HepG2 (cell line): ENCODE results near the gene CTDSP1. TPM values are rescaled to one million over a fixed set of nuclear protein-coding genes. Genes with fewer than 3 reads are reported as not detected.

Experiments used
- FLYWCH1 ChIP-seq: sonication (generic); formaldehyde crosslinking; IDR thresholded peaks from 2 replicates; pipeline ENCODE4 v1.8.1; 2023; ENCODE audit warnings: mild to moderate bottlenecking, missing genetic modification reagents
- MAZ ChIP-seq, 2 experiments: sonication (generic) in 1 of 2; formaldehyde crosslinking in 1 of 2; IDR thresholded peaks; 2 replicates each; pipeline versions ENCODE4 v1.5.0 to v1.6.1; 2012 to 2020; ENCODE audit warnings: low read depth in 2 of 2, mild to moderate bottlenecking in 2 of 2, borderline replicate concordance in 1 of 2, improper control_type of control experiment in 1 of 2, low read length in 1 of 2, missing genetic modification reagents in 1 of 2, moderate library complexity in 1 of 2
- MED13 ChIP-seq: sonication (generic); formaldehyde crosslinking; IDR thresholded peaks from 2 replicates; pipeline ENCODE4 v1.5.0; 2020; ENCODE audit warnings: missing genetic modification reagents
- MEF2D ChIP-seq: sonication (generic); formaldehyde crosslinking; IDR thresholded peaks from 2 replicates; pipeline ENCODE4 v1.5.1; 2020; ENCODE audit warnings: mild to moderate bottlenecking, missing genetic modification reagents
- MLXIP ChIP-seq: sonication (generic); formaldehyde crosslinking; IDR thresholded peaks from 2 replicates; pipeline ENCODE4 v1.9.0; 2021; ENCODE audit warnings: missing genetic modification reagents, borderline replicate concordance
- NCOA5 ChIP-seq: sonication (generic); formaldehyde crosslinking; IDR thresholded peaks from 2 replicates; pipeline ENCODE4 v1.4.0; 2020; ENCODE audit warnings: missing genetic modification reagents
- NFKBIZ ChIP-seq: IDR thresholded peaks from 2 replicates; pipeline ENCODE4 v1.6.1; 2018; ENCODE audit warnings: missing genetic modification reagents, missing compliant biosample characterization
- RBM39 ChIP-seq: fragments of 200-400 bp; formaldehyde crosslinking; IDR thresholded peaks from one replicate; pipeline ENCODE4 v1.6.1; 2018; ENCODE audit warnings: antibody characterized with exemption, mild to moderate bottlenecking, low read depth, low read length; ENCODE audit not compliant: poor library complexity, severe bottlenecking
- SPEN ChIP-seq: sonication (generic); formaldehyde crosslinking; IDR thresholded peaks from 2 replicates; pipeline ENCODE4 v1.5.1; 2020; ENCODE audit warnings: low read depth, mild to moderate bottlenecking, missing genetic modification reagents
- SSRP1 ChIP-seq: IDR thresholded peaks from 2 replicates; pipeline ENCODE4 v1.6.1; 2016; ENCODE audit warnings: control low read depth
- TBX3 ChIP-seq: fragments of 450-650 bp; IDR thresholded peaks from 2 replicates; pipeline ENCODE4 v1.6.1; 2017; ENCODE audit warnings: antibody characterized with exemption, mild to moderate bottlenecking, inconsistent platforms, borderline replicate concordance
- TOPORS ChIP-seq: sonication (generic); formaldehyde crosslinking; IDR thresholded peaks from 2 replicates; pipeline ENCODE4 v1.8.0; 2023; ENCODE audit warnings: mild to moderate bottlenecking, missing genetic modification reagents
- ZBTB2 ChIP-seq: sonication (generic); formaldehyde crosslinking; IDR thresholded peaks from 2 replicates; pipeline ENCODE4 v1.8.0; 2022; ENCODE audit warnings: low read depth, missing genetic modification reagents
- ZNF260 ChIP-seq: sonication (generic); formaldehyde crosslinking; IDR thresholded peaks from 2 replicates; pipeline ENCODE4 v1.4.0; 2020; ENCODE audit warnings: missing genetic modification reagents, low read depth, mild to moderate bottlenecking, borderline replicate concordance
- ZNF263 ChIP-seq: sonication (generic); formaldehyde crosslinking; IDR thresholded peaks from 2 replicates; pipeline ENCODE4 v1.4.0; 2020; ENCODE audit warnings: missing genetic modification reagents
- ZNF710 ChIP-seq: sonication (generic); formaldehyde crosslinking; IDR thresholded peaks from 2 replicates; pipeline ENCODE4 v1.5.0; 2020; ENCODE audit warnings: mild to moderate bottlenecking, missing genetic modification reagents, borderline replicate concordance
- ZNF724P ChIP-seq: sonication (generic); formaldehyde crosslinking; IDR thresholded peaks from 2 replicates; pipeline ENCODE4 v1.8.0; 2022; ENCODE audit warnings: missing genetic modification reagents, borderline replicate concordance
- ZSCAN21 ChIP-seq: sonication (generic); formaldehyde crosslinking; IDR thresholded peaks from 2 replicates; pipeline ENCODE4 v1.8.0; 2022; ENCODE audit warnings: mild to moderate bottlenecking, missing genetic modification reagents, moderate library complexity, borderline replicate concordance
- polyA plus RNA-seq, 8 experiments: library from polyadenylated mRNA; depleted of rRNA in 3 of 8; stranded (reverse) in 7 of 8; unstranded in 1 of 8; fragments of >200 nt; fragmentation: Illumina TruSeq in 4 of 8; extraction: Trizol in 4 of 8; gene quantifications; 2 replicates each; pipeline versions ENCODE4 v1.2.1 to v1.2.3, GENCODE V29; 2011 to 2016; ENCODE audit warnings: low read depth in 4 of 8, missing spikeins in 1 of 8, mixed read lengths in 1 of 8; ENCODE audit not compliant: insufficient read depth in 1 of 8
- total RNA-seq, 5 experiments: library from RNA; depleted of rRNA; stranded (reverse); fragments of >200 nt; fragmentation: Illumina TruSeq; extraction: Trizol; gene quantifications; 2 replicates each; pipeline ENCODE4 v1.2.3, GENCODE V29; 2016; ENCODE audit warnings: low read depth in 1 of 5

The CTDSP1 gene
- total and polyA plus RNA-seq, 2 of the 13 experiments (the other 11 are each of a cell fraction or from before 2014, with no cell fraction given) = 91.0 to 268 TPM

GRCh38 chr2:218395826-218396687, 3.6 kb upstream of the CTDSP1 start (continued):
- TF ChIP-seq MED13 (peak; percentile 65; the same call in 1 of the 2 replicates), ZNF263 (CRISPR knock-in tag) (peak; percentile 69), ZSCAN21 (CRISPR knock-in tag) (peak; percentile 41), MAZ (IDR thresholded peaks at IDR 0.05; ENCODE audit: borderline replicate concordance, low read depth, low read length) (peak; percentile 100), MAZ (CRISPR knock-in tag; IDR thresholded peaks at IDR 0.05; ENCODE audit: low read depth) (peak; percentile 98), RBM39 (peak; percentile 94), FLYWCH1 (CRISPR knock-in tag) (0 out of 2 replicates have a peak, but pooled peaks have one; percentile 15), NCOA5 (CRISPR knock-in tag) (no peak), MLXIP (CRISPR knock-in tag) (no peak), ZBTB2 (peak; percentile 92; the same call in 1 of the 2 replicates), ZNF260 (no peak), TOPORS (0 out of 2 replicates have a peak, but pooled peaks have one; percentile 44), SSRP1 (CRISPR knock-in tag) (no peak), ZNF710 (CRISPR knock-in tag) (peak; percentile 76; the same call in 1 of the 2 replicates), SPEN (CRISPR knock-in tag) (peak; percentile 98), ZNF724P (no peak), NFKBIZ (CRISPR knock-in tag) (peak; percentile 90), TBX3 (peak; percentile 64; the same call in 1 of the 2 replicates), MEF2D (CRISPR knock-in tag) (peak; percentile 90)
